ENCODE results near the gene SMAD1.

- TF ChIP-seq CTCF (IDR thresholded peaks at IDR 0.05 in 2 of 3, conservative IDR thresholded peaks at IDR 0.05 in 1 of 3; ENCODE audit: borderline replicate concordance in 1 of 3, insufficient read depth in 1 of 3, low read depth in 2 of 3, low read length in 2 of 3) = no peak
- TF ChIP-seq EZH2 (IDR thresholded peaks at IDR 0.05) = no peak
- TF ChIP-seq, protein P1, sequence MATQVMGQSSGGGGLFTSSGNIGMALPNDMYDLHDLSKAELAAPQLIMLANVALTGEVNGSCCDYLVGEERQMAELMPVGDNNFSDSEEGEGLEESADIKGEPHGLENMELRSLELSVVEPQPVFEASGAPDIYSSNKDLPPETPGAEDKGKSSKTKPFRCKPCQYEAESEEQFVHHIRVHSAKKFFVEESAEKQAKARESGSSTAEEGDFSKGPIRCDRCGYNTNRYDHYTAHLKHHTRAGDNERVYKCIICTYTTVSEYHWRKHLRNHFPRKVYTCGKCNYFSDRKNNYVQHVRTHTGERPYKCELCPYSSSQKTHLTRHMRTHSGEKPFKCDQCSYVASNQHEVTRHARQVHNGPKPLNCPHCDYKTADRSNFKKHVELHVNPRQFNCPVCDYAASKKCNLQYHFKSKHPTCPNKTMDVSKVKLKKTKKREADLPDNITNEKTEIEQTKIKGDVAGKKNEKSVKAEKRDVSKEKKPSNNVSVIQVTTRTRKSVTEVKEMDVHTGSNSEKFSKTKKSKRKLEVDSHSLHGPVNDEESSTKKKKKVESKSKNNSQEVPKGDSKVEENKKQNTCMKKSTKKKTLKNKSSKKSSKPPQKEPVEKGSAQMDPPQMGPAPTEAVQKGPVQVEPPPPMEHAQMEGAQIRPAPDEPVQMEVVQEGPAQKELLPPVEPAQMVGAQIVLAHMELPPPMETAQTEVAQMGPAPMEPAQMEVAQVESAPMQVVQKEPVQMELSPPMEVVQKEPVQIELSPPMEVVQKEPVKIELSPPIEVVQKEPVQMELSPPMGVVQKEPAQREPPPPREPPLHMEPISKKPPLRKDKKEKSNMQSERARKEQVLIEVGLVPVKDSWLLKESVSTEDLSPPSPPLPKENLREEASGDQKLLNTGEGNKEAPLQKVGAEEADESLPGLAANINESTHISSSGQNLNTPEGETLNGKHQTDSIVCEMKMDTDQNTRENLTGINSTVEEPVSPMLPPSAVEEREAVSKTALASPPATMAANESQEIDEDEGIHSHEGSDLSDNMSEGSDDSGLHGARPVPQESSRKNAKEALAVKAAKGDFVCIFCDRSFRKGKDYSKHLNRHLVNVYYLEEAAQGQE (IDR thresholded peaks at IDR 0.05; ENCODE audit: low read depth) = no peak
- no peak for TF ChIP-seq JUND (IDR thresholded peaks at IDR 0.05)
- TF ChIP-seq ZFX (IDR thresholded peaks at IDR 0.05) = no peak
These were observed 29.8 kb upstream of the SMAD1 start for GRCh38 chr4:145451895-145452294.

Measured in HCT116 (cell line).